Nephron (organoid): ENCODE results near the gene SERTAD1.

Source experiments
- H3K27ac Mint-ChIP-seq, 3 experiments: 2 replicates each; pipeline ENCODE4 v1.8.0; 2020; ENCODE audit warnings: mixed read lengths in 3 of 3, mild to moderate bottlenecking in 2 of 3, moderate library complexity in 1 of 3
- H3K27me3 Mint-ChIP-seq: 2 replicates; pipeline ENCODE4 v1.8.0; 2021; ENCODE audit warnings: low read depth, mild to moderate bottlenecking, moderate library complexity, mixed read lengths
- H3K36me3 Mint-ChIP-seq: 2 replicates; pipeline ENCODE4 v1.8.0; 2020; ENCODE audit warnings: low read depth, mixed read lengths
- H3K4me1 Mint-ChIP-seq: 2 replicates; pipeline ENCODE4 v1.8.0; 2020; ENCODE audit warnings: mixed read lengths
- H3K4me3 Mint-ChIP-seq, 3 experiments: 2 replicates each; pipeline ENCODE4 v1.8.0; 2020; ENCODE audit warnings: mild to moderate bottlenecking in 3 of 3, mixed read lengths in 3 of 3, moderate library complexity in 2 of 3
- H3K9me3 Mint-ChIP-seq: 2 replicates; pipeline ENCODE4 v1.8.0; 2020; ENCODE audit warnings: mixed read lengths
- TF ChIP-seq, protein P1 (sequence below), 3 experiments: fragments of 200-600 bp; sonication (generic); IDR thresholded peaks; one replicate each; pipeline ENCODE4 v1.5.0; 2021; ENCODE audit warnings: antibody characterized with exemption in 3 of 3; ENCODE audit not compliant: unreplicated experiment in 3 of 3

SERTAD1 gene

DNA sequence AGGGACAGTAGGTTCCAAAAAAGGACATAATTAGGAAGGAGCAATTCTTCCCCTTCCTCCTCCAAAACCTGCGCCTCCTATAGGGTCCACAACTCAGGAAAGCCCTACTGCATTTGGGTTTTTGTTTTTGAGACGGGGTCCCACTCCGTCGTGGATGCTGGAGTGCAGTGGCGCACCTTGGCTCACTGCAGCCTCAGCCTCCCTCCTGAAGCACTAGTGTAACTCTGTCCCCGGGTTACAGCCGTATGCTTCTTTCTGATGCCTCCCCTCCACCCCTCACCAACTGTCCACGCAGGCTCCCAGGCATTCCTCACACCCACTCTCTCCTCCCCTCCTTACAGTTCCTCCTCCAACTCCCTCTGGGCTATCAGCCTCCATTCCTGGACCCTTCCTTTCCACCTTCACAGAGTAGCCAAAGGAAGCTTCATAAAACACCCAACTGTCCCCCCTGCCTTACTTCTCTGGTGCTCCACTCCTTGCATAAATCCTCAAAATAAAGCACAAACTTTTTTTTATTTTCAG lies 20.5 kb upstream of the SERTAD1 start:
- H3K4me3 Mint-ChIP-seq = peak overlapping the region; percentile 54 to 86 (median 82)
- peaks cover 20% of the 10 kb centered on the region for H3K36me3 Mint-ChIP-seq
- peak overlapping the region; percentile 91 to 98 (median 96) for H3K27ac Mint-ChIP-seq
- H3K4me1 Mint-ChIP-seq = peaks cover 28% of the 10 kb centered on the region
- no peaks in the 10 kb centered on the region for H3K9me3 Mint-ChIP-seq
- H3K27me3 Mint-ChIP-seq = peaks cover 4% of the 10 kb centered on the region
- TF ChIP-seq, protein P1, sequence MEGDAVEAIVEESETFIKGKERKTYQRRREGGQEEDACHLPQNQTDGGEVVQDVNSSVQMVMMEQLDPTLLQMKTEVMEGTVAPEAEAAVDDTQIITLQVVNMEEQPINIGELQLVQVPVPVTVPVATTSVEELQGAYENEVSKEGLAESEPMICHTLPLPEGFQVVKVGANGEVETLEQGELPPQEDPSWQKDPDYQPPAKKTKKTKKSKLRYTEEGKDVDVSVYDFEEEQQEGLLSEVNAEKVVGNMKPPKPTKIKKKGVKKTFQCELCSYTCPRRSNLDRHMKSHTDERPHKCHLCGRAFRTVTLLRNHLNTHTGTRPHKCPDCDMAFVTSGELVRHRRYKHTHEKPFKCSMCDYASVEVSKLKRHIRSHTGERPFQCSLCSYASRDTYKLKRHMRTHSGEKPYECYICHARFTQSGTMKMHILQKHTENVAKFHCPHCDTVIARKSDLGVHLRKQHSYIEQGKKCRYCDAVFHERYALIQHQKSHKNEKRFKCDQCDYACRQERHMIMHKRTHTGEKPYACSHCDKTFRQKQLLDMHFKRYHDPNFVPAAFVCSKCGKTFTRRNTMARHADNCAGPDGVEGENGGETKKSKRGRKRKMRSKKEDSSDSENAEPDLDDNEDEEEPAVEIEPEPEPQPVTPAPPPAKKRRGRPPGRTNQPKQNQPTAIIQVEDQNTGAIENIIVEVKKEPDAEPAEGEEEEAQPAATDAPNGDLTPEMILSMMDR (IDR thresholded peaks at IDR 0.05; ENCODE audit: unreplicated experiment in 3 of 3) = no peak

GRCh38 chr19:40445780-40446262 lies 20.0 kb upstream of the SERTAD1 start:
- H3K27ac Mint-ChIP-seq = peak overlapping the region; percentile 91 to 98 (median 96)
- no peaks in the 10 kb centered on the region for H3K9me3 Mint-ChIP-seq
- TF ChIP-seq, protein P1 (IDR thresholded peaks at IDR 0.05; ENCODE audit: unreplicated experiment in 3 of 3) = no peak
- H3K27me3 Mint-ChIP-seq = peaks cover 4% of the 10 kb centered on the region
- H3K4me1 Mint-ChIP-seq = peaks cover 33% of the 10 kb centered on the region
- peaks cover 24% of the 10 kb centered on the region for H3K36me3 Mint-ChIP-seq
- H3K4me3 Mint-ChIP-seq = peak overlapping the region; percentile 79 to 86 (median 82)

- Mint-ChIP-seq H3K4me3 (peak overlapping the region; percentile 95 to 100 (median 99)), H3K27me3 (peaks cover 4% of the 10 kb centered on the region), H3K9me3 (no peaks in the 10 kb centered on the region), H3K27ac (peak overlapping the region; percentile 98 to 99 (median 99)), H3K4me1 (peaks cover 34% of the 10 kb centered on the region), H3K36me3 (peaks cover 27% of the 10 kb centered on the region)
- TF ChIP-seq, protein P1 (IDR thresholded peaks at IDR 0.05; ENCODE audit: unreplicated experiment in 3 of 3) = peak in 2 of 3 experiments; percentile 31 to 46
Measured at GRCh38 chr19:40444825-40445312, 19.1 kb upstream of the SERTAD1 start.

DNA sequence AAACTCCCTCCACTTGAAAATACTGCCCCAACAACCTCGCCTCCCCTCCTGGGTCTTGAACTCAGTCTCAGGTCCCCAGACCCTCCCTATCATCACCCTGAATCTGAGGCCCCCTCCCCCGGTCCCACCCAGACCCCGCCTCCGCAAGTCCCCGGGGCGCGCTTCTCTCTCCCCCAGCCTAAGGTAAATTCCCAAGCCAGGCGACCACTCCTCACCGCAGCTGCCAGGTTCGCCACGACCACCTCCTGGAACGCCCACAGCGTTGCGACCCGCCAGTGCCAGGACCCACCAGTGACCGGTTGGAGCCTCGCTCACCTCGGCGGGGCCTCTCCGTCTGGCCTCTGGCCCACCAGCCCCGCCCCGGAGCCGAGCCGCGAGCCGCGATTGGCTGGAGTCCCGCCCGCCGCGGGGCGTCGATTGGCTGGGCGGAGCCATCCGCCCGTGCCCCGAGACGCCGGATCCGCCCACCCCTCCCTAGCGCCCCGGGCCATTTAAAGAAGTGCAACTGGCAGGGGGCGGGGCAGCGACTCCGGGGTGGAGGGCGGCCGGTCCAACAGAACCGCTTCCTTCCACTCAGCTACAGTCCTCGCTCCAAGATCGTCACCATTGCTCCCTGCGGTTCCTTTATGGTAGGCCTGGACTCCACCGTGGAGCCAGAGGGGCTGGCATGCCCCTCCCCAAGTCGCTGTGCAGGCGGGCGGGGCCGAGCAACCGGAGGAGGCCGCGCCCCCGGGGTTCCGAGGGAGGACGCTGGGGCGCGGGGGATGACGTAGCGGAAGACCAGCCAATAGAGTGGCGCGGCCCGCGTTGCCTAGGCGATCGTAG lies 18.4 kb upstream of the SERTAD1 start, which contains the start of gene SERTAD3:
SERTAD3 (minus strand) TSS at position 336 of the 825 bp plus-strand sequence. CDS start 2,255 bp downstream, outside the sequence.
- Mint-ChIP-seq H3K36me3 (peaks cover 24% of the 10 kb centered on the region), H3K4me1 (peaks cover 34% of the 10 kb centered on the region), H3K9me3 (no peaks in the 10 kb centered on the region), H3K27me3 (peaks cover 4% of the 10 kb centered on the region), H3K4me3 (peak within 1 kb of the TSS; percentile 95 to 100 (median 99)), H3K27ac (peak within 1 kb of the TSS; percentile 98 to 99 (median 99))
- TF ChIP-seq, protein P1 (IDR thresholded peaks at IDR 0.05; ENCODE audit: unreplicated experiment in 3 of 3) = no peak

DNA sequence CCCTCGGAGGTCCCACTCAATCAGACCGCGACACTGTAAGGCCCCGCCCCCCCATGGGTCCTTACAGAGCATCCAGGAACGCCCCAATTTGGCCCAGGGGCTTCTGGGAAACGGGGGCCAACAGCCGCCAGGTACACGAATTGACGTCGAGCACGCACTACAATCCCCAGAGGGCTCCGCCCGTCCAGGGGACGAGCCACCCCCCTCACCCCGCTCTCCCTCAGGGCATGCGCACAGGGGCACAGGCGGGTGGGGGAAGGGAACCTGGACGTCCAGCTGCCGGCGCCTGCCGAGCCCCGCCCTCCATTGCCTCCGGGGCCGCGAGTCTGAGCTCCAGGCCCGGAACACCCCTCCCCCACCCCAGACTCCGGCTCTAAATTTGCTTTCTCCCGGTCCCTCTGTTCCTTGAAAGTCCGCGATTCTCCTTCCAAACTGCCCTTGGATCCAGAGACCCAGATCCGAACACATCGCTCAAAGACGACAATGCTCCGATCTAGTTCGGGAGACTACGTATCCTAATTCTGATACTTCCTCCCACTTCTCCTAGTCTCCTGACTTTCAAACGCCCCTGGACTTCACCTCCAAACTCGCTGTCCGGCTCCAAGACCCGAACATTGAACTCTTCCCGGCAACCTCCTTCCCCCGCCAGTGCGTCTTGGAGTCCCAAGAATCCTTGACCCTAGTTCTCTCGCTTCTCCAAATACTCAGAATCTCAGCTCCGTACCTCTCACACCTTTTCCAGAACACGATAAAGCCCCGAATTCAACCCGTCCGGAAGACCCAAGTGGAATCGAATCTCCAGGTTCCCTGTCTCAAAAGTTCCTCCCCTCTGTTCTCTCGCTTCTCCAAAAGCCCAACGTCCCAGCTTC lies 17.6 kb upstream of the SERTAD1 start:
- peak overlapping the region; percentile 98 to 99 (median 99) for H3K27ac Mint-ChIP-seq
- H3K36me3 Mint-ChIP-seq = peaks cover 25% of the 10 kb centered on the region
- H3K4me3 Mint-ChIP-seq = peak overlapping the region; percentile 95 to 100 (median 99)
- no peaks in the 10 kb centered on the region for H3K9me3 Mint-ChIP-seq
- TF ChIP-seq, protein P1 (IDR thresholded peaks at IDR 0.05; ENCODE audit: unreplicated experiment in 3 of 3) = no peak
- H3K4me1 Mint-ChIP-seq = peaks cover 34% of the 10 kb centered on the region
- H3K27me3 Mint-ChIP-seq = peaks cover 4% of the 10 kb centered on the region
